Skin of body (tissue), 2 donors: ENCODE data around the gene SSC5D. TPM values are rescaled to one million over a fixed set of nuclear protein-coding genes. Genes with fewer than 3 reads are reported as not detected.

Source experiments
- DNase-seq: peaks from one replicate; lab custom pipeline; 2025; lab: John Stamatoyannopoulos, UW
- total RNA-seq: library from RNA; depleted of rRNA; stranded (reverse); fragments of >200 nt; gene quantifications from one replicate; pipeline ENCODE4 v1.2.3, GENCODE V29; 2014

The SSC5D gene
- total RNA-seq, 1 donor from 2014 or later = 16.5 TPM

- no peak for DNase-seq
Measured at GRCh38 chr19:55535173-55535964, 47.1 kb downstream of the SSC5D start.

- no peak for DNase-seq
Measured at GRCh38 chr19:55535965-55536350, 47.7 kb downstream of the SSC5D start.

GRCh38 chr19:55536366-55536765, 48.1 kb downstream of the SSC5D start:
- DNase-seq = no peak

- no peak for DNase-seq
Measured at GRCh38 chr19:55536951-55537740, 48.9 kb downstream of the SSC5D start, which contains the start of gene SBK2. Gene SBK2 (minus strand): TSS chr19:55537133. CDS start chr19:55536294, 839 bp downstream.

GRCh38 chr19:55537741-55538111, 49.5 kb downstream of the SSC5D start:
- peak; percentile 14 for DNase-seq

GRCh38 chr19:55538132-55538531, 49.9 kb downstream of the SSC5D start:
- no peak for DNase-seq

GRCh38 chr19:55539090-55539984, 51.1 kb downstream of the SSC5D start:
- DNase-seq = no peak

- DNase-seq = no peak
Measured at GRCh38 chr19:55540619-55541018, 52.4 kb downstream of the SSC5D start.

- no peak for DNase-seq
Measured at GRCh38 chr19:55541091-55541490, 52.9 kb downstream of the SSC5D start.

- no peak for DNase-seq
Measured at GRCh38 chr19:55542292-55542855, 54.1 kb downstream of the SSC5D start.

- DNase-seq = no peak
Measured at GRCh38 chr19:55543567-55543966, 55.3 kb downstream of the SSC5D start.

GRCh38 chr19:55544014-55544413, 55.8 kb downstream of the SSC5D start:
- DNase-seq = no peak

- DNase-seq = no peak
Measured at GRCh38 chr19:55544776-55545439, 56.7 kb downstream of the SSC5D start.

GRCh38 chr19:55545443-55545842, 57.2 kb downstream of the SSC5D start, which contains the start of gene SBK3:
Gene SBK3 (minus strand): TSS chr19:55545543. CDS start chr19:55545543, 0 bp downstream.
- no peak for DNase-seq

GRCh38 chr19:55546011-55546410, 57.8 kb downstream of the SSC5D start:
- no peak for DNase-seq

- no peak for DNase-seq
Measured at GRCh38 chr19:55546822-55547614, 58.8 kb downstream of the SSC5D start.

- no peak for DNase-seq
Measured at GRCh38 chr19:55549500-55550320, 61.5 kb downstream of the SSC5D start.

- no peak for DNase-seq
Measured at GRCh38 chr19:55550321-55550650, 62.0 kb downstream of the SSC5D start.

GRCh38 chr19:55552206-55552605, 64.0 kb downstream of the SSC5D start:
- DNase-seq = no peak
